T-helper 17 cell (primary cell): ENCODE measurements around the gene RC3H2. TPM values are rescaled to one million over a fixed set of nuclear protein-coding genes. Genes with fewer than 3 reads are reported as not detected.
"Not testable (repeated sequence)": the region's sequence is repeated elsewhere in the genome, so short reads cannot be mapped to it uniquely, and the experiment has no call there.

Source experiments
- ATAC-seq: fragments of 150-1000 bp; cut with Tn5 transposase; 2 replicates; pipeline ENCODE4 v1.10.0; 2021; ENCODE audit warnings: mild to moderate bottlenecking, moderate library complexity
- DNase-seq, 3 donors: peaks; one replicate each; pipeline versions ENCODE4 v3.0.0 to v3.0.0-alpha.2; 2020 to 2021
- H3K9me3 ChIP-seq: one replicate; pipeline ENCODE4 v1.7.0; 2013; ENCODE audit warnings: low read length, mild to moderate bottlenecking; ENCODE audit not compliant: control insufficient read depth, poor library complexity, severe bottlenecking
- H3K27ac Mint-ChIP-seq: one replicate; pipeline ENCODE4 v1.8.0; 2022; ENCODE audit warnings: mild to moderate bottlenecking, moderate library complexity, mixed read lengths
- H3K27me3 Mint-ChIP-seq: one replicate; pipeline ENCODE4 v1.8.0; 2022; ENCODE audit warnings: mixed read lengths
- H3K36me3 Mint-ChIP-seq: one replicate; pipeline ENCODE4 v1.8.0; 2022; ENCODE audit warnings: low read depth, mixed read lengths
- H3K4me1 Mint-ChIP-seq: one replicate; pipeline ENCODE4 v1.8.0; 2022; ENCODE audit warnings: mild to moderate bottlenecking, mixed read lengths
- H3K4me3 Mint-ChIP-seq: one replicate; pipeline ENCODE4 v1.8.0; 2022; ENCODE audit warnings: mild to moderate bottlenecking, moderate library complexity, mixed read lengths
- total RNA-seq, 4 donors: library from RNA in 2 of 4; stranded (reverse) in 2 of 4; gene quantifications; one replicate each; pipeline ENCODE4 v1.2.3 and lab custom pipeline; 2022 to 2026

RC3H2 gene
- total RNA-seq, 2 donors from 2014 or later, result 51.5 to 69.6 TPM

GRCh38 chr9:122936883-122937282 is 31.7 kb upstream of the RC3H2 start:
- no peak overlapping the region for H3K4me3 Mint-ChIP-seq
- H3K4me1 Mint-ChIP-seq, result peaks cover 20% of the 10 kb centered on the region
- peaks cover 3% of the 10 kb centered on the region for H3K36me3 Mint-ChIP-seq
- no peaks in the 10 kb centered on the region for H3K27me3 Mint-ChIP-seq
- no peak for DNase-seq
- no peaks in the 10 kb centered on the region for H3K9me3 ChIP-seq
- no peak overlapping the region for H3K27ac Mint-ChIP-seq
- no peak for ATAC-seq

GRCh38 chr9:122936464-122936863 is 31.3 kb upstream of the RC3H2 start:
- Mint-ChIP-seq H3K27ac (no peak overlapping the region), H3K36me3 (peaks cover 3% of the 10 kb centered on the region), H3K27me3 (no peaks in the 10 kb centered on the region), H3K4me3 (no peak overlapping the region), H3K4me1 (peaks cover 17% of the 10 kb centered on the region)
- DNase-seq (no peak), ATAC-seq (no peak)
- no peaks in the 10 kb centered on the region for H3K9me3 ChIP-seq

GRCh38 chr9:122931226-122932121 is 26.3 kb upstream of the RC3H2 start, which contains the start of gene ZBTB26:
Gene ZBTB26, minus strand, starts transcription at chr9:122931512. Its CDS starts 11,578 bp downstream, at chr9:122919934.
- Mint-ChIP-seq H3K27me3 (no peaks in the 10 kb centered on the region), H3K27ac (no peak within 1 kb of the TSS), H3K4me3 (no peak within 1 kb of the TSS), H3K36me3 (no peaks in the 10 kb centered on the region), H3K4me1 (peaks cover 12% of the 10 kb centered on the region)
- DNase-seq (peak; percentile 80 to 84 (median 80)), ATAC-seq (peak; percentile 98)
- no peaks in the 10 kb centered on the region for H3K9me3 ChIP-seq

- DNase-seq (no peak), ATAC-seq (no peak)
- no peaks in the 10 kb centered on the region for H3K27me3 Mint-ChIP-seq
- H3K9me3 ChIP-seq, result no peaks in the 10 kb centered on the region
- H3K36me3 Mint-ChIP-seq, result no peaks in the 10 kb centered on the region
- H3K4me3 Mint-ChIP-seq, result no peak overlapping the region
- H3K4me1 Mint-ChIP-seq, result peaks cover 12% of the 10 kb centered on the region
- H3K27ac Mint-ChIP-seq, result no peak overlapping the region
Measured at GRCh38 chr9:122930541-122931225, 25.5 kb upstream of the RC3H2 start.

GRCh38 chr9:122929796-122930354 is 24.7 kb upstream of the RC3H2 start:
- ATAC-seq, result no peak
- H3K4me3 Mint-ChIP-seq, result no peak overlapping the region
- H3K9me3 ChIP-seq, result no peaks in the 10 kb centered on the region

GRCh38 chr9:122923947-122924346 is 18.8 kb upstream of the RC3H2 start:
- H3K4me1 Mint-ChIP-seq, result no peaks in the 10 kb centered on the region
- ATAC-seq (peak; percentile 42), DNase-seq (no peak)
- no peak overlapping the region for H3K27ac Mint-ChIP-seq
- H3K27me3 Mint-ChIP-seq, result no peaks in the 10 kb centered on the region
- no peak overlapping the region for H3K4me3 Mint-ChIP-seq
- H3K36me3 Mint-ChIP-seq, result no peaks in the 10 kb centered on the region
- H3K9me3 ChIP-seq, result no peaks in the 10 kb centered on the region

More at GRCh38 chr9:122929796-122930354, 24.7 kb upstream of the RC3H2 start:
- no peaks in the 10 kb centered on the region for H3K36me3 Mint-ChIP-seq
- no peaks in the 10 kb centered on the region for H3K27me3 Mint-ChIP-seq
- H3K4me1 Mint-ChIP-seq, result peaks cover 12% of the 10 kb centered on the region
- DNase-seq, result no peak
- no peak overlapping the region for H3K27ac Mint-ChIP-seq

GRCh38 chr9:122922713-122923112 is 17.6 kb upstream of the RC3H2 start:
- Mint-ChIP-seq H3K4me1 (no peaks in the 10 kb centered on the region), H3K27ac (no peak overlapping the region), H3K36me3 (no peaks in the 10 kb centered on the region), H3K4me3 (no peak overlapping the region), H3K27me3 (no peaks in the 10 kb centered on the region)
- no peak for DNase-seq
- no peak for ATAC-seq
- H3K9me3 ChIP-seq, result no peaks in the 10 kb centered on the region

GRCh38 chr9:122918310-122918709 is 13.2 kb upstream of the RC3H2 start:
- Mint-ChIP-seq H3K27ac (no peak overlapping the region), H3K4me1 (peaks cover under 1% of the 10 kb centered on the region), H3K27me3 (no peaks in the 10 kb centered on the region), H3K4me3 (no peak overlapping the region), H3K36me3 (no peaks in the 10 kb centered on the region)
- H3K9me3 ChIP-seq, result no peaks in the 10 kb centered on the region
- ATAC-seq (no peak), DNase-seq (no peak)

GRCh38 chr9:122912964-122913673 is 8.0 kb upstream of the RC3H2 start, which contains the start of gene ZBTB6:
Gene ZBTB6, minus strand, starts transcription at chr9:122913323. Its CDS starts 1,251 bp downstream, at chr9:122912072.
- peak within 1 kb of the TSS; percentile 98 for H3K27ac Mint-ChIP-seq
- peak; percentile 96 for ATAC-seq
- peak; percentile 35 to 62 (median 57) for DNase-seq
- peaks cover 18% of the 10 kb centered on the region for H3K4me1 Mint-ChIP-seq
- peak within 1 kb of the TSS; percentile 96 for H3K4me3 Mint-ChIP-seq
- H3K36me3 Mint-ChIP-seq, result peaks cover 4% of the 10 kb centered on the region
- H3K9me3 ChIP-seq, result no peaks in the 10 kb centered on the region
- H3K27me3 Mint-ChIP-seq, result no peaks in the 10 kb centered on the region

GRCh38 chr9:122912671-122912963 is 7.5 kb upstream of the RC3H2 start:
- no peak for DNase-seq
- Mint-ChIP-seq H3K27me3 (no peaks in the 10 kb centered on the region), H3K4me3 (peak overlapping the region; percentile 96), H3K36me3 (peaks cover 4% of the 10 kb centered on the region), H3K27ac (peak overlapping the region; percentile 98), H3K4me1 (peaks cover 18% of the 10 kb centered on the region)
- H3K9me3 ChIP-seq, result no peaks in the 10 kb centered on the region
- ATAC-seq, result no peak

GRCh38 chr9:122906122-122906521 is 963 bp upstream of the RC3H2 start:
- ATAC-seq, H3K4me3 Mint-ChIP-seq, H3K27me3 Mint-ChIP-seq, H3K27ac Mint-ChIP-seq, H3K36me3 Mint-ChIP-seq, DNase-seq, H3K9me3 ChIP-seq: not testable (repeated sequence)
- H3K4me1 Mint-ChIP-seq, result peaks cover 11% of the 10 kb centered on the region

- no peak for ATAC-seq
- no peaks in the 10 kb centered on the region for H3K9me3 ChIP-seq
- Mint-ChIP-seq H3K27me3 (no peaks in the 10 kb centered on the region), H3K4me3 (peak overlapping the region; percentile 91), H3K4me1 (peaks cover 13% of the 10 kb centered on the region), H3K36me3 (no peaks in the 10 kb centered on the region), H3K27ac (peak overlapping the region; percentile 94)
- DNase-seq, result no peak
Measured at GRCh38 chr9:122904466-122904822, 715 bp downstream of the RC3H2 start.

- DNase-seq (no peak), ATAC-seq (no peak)
- Mint-ChIP-seq H3K36me3 (no peaks in the 10 kb centered on the region), H3K4me1 (peaks cover 25% of the 10 kb centered on the region), H3K4me3 (peak overlapping the region; percentile 21), H3K27me3 (no peaks in the 10 kb centered on the region), H3K27ac (peak overlapping the region; percentile 94)
- H3K9me3 ChIP-seq, result no peaks in the 10 kb centered on the region
Measured at GRCh38 chr9:122900791-122901190, 4.4 kb downstream of the RC3H2 start.
